GM12878 (cell line): Measurements from ENCODE around the gene JAG2. TPM values are rescaled to one million over a fixed set of nuclear protein-coding genes. Genes with fewer than 3 reads are reported as not detected.

Experiments
- ATAC-seq: fragments of 200-7000 bp; cut with Tn5 transposase; 3 replicates; pipeline ENCODE4 v1.9.1; 2020; ENCODE audit warnings: mild to moderate bottlenecking, moderate library complexity
- BruUV-seq: library from RNA; stranded (reverse); fragments of 400-500 nt; replicated peaks from 2 replicates; lab custom pipeline; 2021; lab: Mats Ljungman, UMichigan
- CTCF ChIA-PET: fragments of 300-600 bp; sonication (Branson Sonifier 250); formaldehyde crosslinking; extraction: SDS; loops from one replicate; lab custom pipeline; 2021; ENCODE audit warnings: inconsistent platforms; lab: Yijun Ruan, JAX
- POLR2A ChIA-PET: fragments of 350-600 bp; formaldehyde crosslinking; extraction: SDS; loops from one replicate; lab custom pipeline; 2021; ENCODE audit warnings: inconsistent platforms; lab: Charles Lee
- RAD21 ChIA-PET: fragments of 300-600 bp; sonication (Branson Sonifier 250); formaldehyde crosslinking; loops from one replicate; lab custom pipeline; 2023; ENCODE audit warnings: antibody characterized with exemption; ENCODE audit not compliant: unreplicated experiment; lab: Charles Lee
- SMC1A ChIA-PET: fragments of 300-600 bp; sonication (Branson Sonifier 250); formaldehyde crosslinking; loops from one replicate; lab custom pipeline; 2023; ENCODE audit not compliant: unreplicated experiment, uncharacterized antibody; lab: Charles Lee
- DNase-seq: peaks from one replicate; pipeline ENCODE4 v3.0.0-alpha.2; 2011; ENCODE audit warnings: low read depth, low spot score
- FAIRE-seq: peaks from 3 replicates; lab custom pipeline; 2011; peaks lifted over from hg19 to GRCh38; lab: Jason Lieb, UNC
- H2AFZ ChIP-seq: 2 replicates; pipeline ENCODE4 v1.6.0; 2011; ENCODE audit warnings: low read depth, low read length, control low read depth; ENCODE audit not compliant: control insufficient read depth
- H3K27ac ChIP-seq: 2 replicates; pipeline ENCODE4 v1.5.1; 2011; ENCODE audit warnings: control low read depth; ENCODE audit not compliant: control insufficient read depth, insufficient read depth
- H3K27me3 ChIP-seq, 2 experiments: replicated peaks in 1 of 2; 2 replicates each; pipeline versions ENCODE4 v1.6.0 to v1.6.1; 2011; ENCODE audit warnings: low read length in 1 of 2; ENCODE audit not compliant: control insufficient read depth in 2 of 2, insufficient read depth in 2 of 2
- H3K36me3 ChIP-seq, 2 experiments: 2 replicates each; pipeline ENCODE4 v1.5.1; 2011; ENCODE audit warnings: low read length in 1 of 2; ENCODE audit not compliant: control insufficient read depth in 2 of 2, insufficient read depth in 2 of 2
- H3K4me1 ChIP-seq: 2 replicates; pipeline ENCODE4 v1.6.1; 2011; ENCODE audit warnings: mild to moderate bottlenecking, low read length, moderate library complexity, mixed read lengths; ENCODE audit not compliant: control insufficient read depth, insufficient read depth
- H3K4me2 ChIP-seq: 2 replicates; pipeline ENCODE4 v1.6.0; 2011; ENCODE audit warnings: control low read depth; ENCODE audit not compliant: control insufficient read depth, insufficient read depth
- H3K4me3 ChIP-seq: fragments of 200-600 bp; sonication (generic); 2 replicates; pipeline ENCODE4 v1.5.1; 2016
- H3K79me2 ChIP-seq: 2 replicates; pipeline ENCODE4 v1.6.0; 2011; ENCODE audit warnings: low read length; ENCODE audit not compliant: control insufficient read depth, insufficient read depth
- H3K9ac ChIP-seq: 2 replicates; pipeline ENCODE4 v1.8.0; 2011; ENCODE audit warnings: low read length, control low read depth, mixed read lengths; ENCODE audit not compliant: control insufficient read depth, insufficient read depth
- H3K9me3 ChIP-seq: replicated peaks from 3 replicates; pipeline ENCODE4 v1.5.1; 2011; ENCODE audit warnings: mild to moderate bottlenecking, low read length; ENCODE audit not compliant: control insufficient read depth, insufficient read depth
- H4K20me1 ChIP-seq: 2 replicates; pipeline ENCODE4 v1.6.0; 2011; ENCODE audit not compliant: control insufficient read depth, insufficient read depth
- BMI1 ChIP-seq: fragments of 450-650 bp; IDR thresholded peaks from 2 replicates; pipeline ENCODE4 v1.6.1; 2016; ENCODE audit warnings: mild to moderate bottlenecking, moderate library complexity, borderline replicate concordance
- CBFB ChIP-seq: IDR thresholded peaks from 2 replicates; pipeline ENCODE4 v1.6.1; 2016; ENCODE audit warnings: antibody characterized with exemption, low read depth
- CBX5 ChIP-seq: sonication (generic); IDR thresholded peaks from 2 replicates; pipeline ENCODE4 v1.6.1; 2016; ENCODE audit warnings: low read depth, moderate library complexity, mild to moderate bottlenecking, inconsistent platforms
- ETV6 ChIP-seq, 2 experiments: fragments of 450-650 bp in 1 of 2; IDR thresholded peaks in 1 of 2; conservative IDR thresholded peaks in 1 of 2; 2 replicates each; pipeline ENCODE4 v1.6.1; 2014; ENCODE audit warnings: antibody characterized with exemption in 1 of 2, borderline replicate concordance in 1 of 2, low read depth in 1 of 2, mild to moderate bottlenecking in 1 of 2, moderate library complexity in 1 of 2
- EZH2 ChIP-seq: IDR thresholded peaks from 2 replicates; pipeline ENCODE4 v1.6.1; 2012; ENCODE audit warnings: low read depth, mild to moderate bottlenecking, control low read depth, inconsistent platforms, low read length, borderline replicate concordance; ENCODE audit not compliant: control insufficient read depth
- GABPA ChIP-seq: IDR thresholded peaks from 2 replicates; pipeline ENCODE4 v1.6.1; 2014; ENCODE audit warnings: antibody characterized with exemption, low read depth, mild to moderate bottlenecking, inconsistent platforms
- HDAC2 ChIP-seq: fragments of 200-600 bp; sonication (generic); IDR thresholded peaks from 2 replicates; pipeline ENCODE4 v1.6.1; 2017
- IKZF2 ChIP-seq, 2 experiments: fragments of 450-650 bp; IDR thresholded peaks; 2 replicates each; pipeline ENCODE4 v1.6.1; 2017; ENCODE audit warnings: mild to moderate bottlenecking in 2 of 2, moderate library complexity in 2 of 2
- IRF4 ChIP-seq: IDR thresholded peaks from 2 replicates; pipeline ENCODE4 v1.6.1; 2011; ENCODE audit warnings: low read depth, low read length
- RBBP5 ChIP-seq: fragments of 200-600 bp; sonication (generic); conservative IDR thresholded peaks from 2 replicates; pipeline ENCODE4 v1.6.1; 2016
- RCOR1 ChIP-seq: conservative IDR thresholded peaks from 2 replicates; pipeline ENCODE4 v1.6.1; 2012; ENCODE audit warnings: low read depth, low read length, improper control_type of control experiment
- RELA ChIP-seq: fragments of 450-650 bp; IDR thresholded peaks from 2 replicates; pipeline ENCODE4 v1.8.0; 2014; ENCODE audit warnings: borderline replicate concordance; ENCODE audit not compliant: partially characterized antibody
- SMARCA5 ChIP-seq: fragments of 450-650 bp; IDR thresholded peaks from 2 replicates; pipeline ENCODE4 v1.6.1; 2017; ENCODE audit warnings: mild to moderate bottlenecking
- SREBF2 ChIP-seq: IDR thresholded peaks from 2 replicates; pipeline ENCODE4 v1.6.1; 2012; ENCODE audit warnings: mild to moderate bottlenecking, low read length
- TBL1XR1 ChIP-seq: IDR thresholded peaks from 2 replicates; pipeline ENCODE4 v1.6.1; 2012; ENCODE audit warnings: low read depth, low read length, improper control_type of control experiment
- ZBED1 ChIP-seq: IDR thresholded peaks from 2 replicates; pipeline ENCODE4 v1.6.1; 2016; ENCODE audit warnings: borderline replicate concordance
- ZNF207 ChIP-seq: fragments of 450-650 bp; IDR thresholded peaks from 2 replicates; pipeline ENCODE4 v1.6.1; 2014; ENCODE audit warnings: antibody characterized with exemption, mild to moderate bottlenecking, borderline replicate concordance
- ZZZ3 ChIP-seq: IDR thresholded peaks from 2 replicates; pipeline ENCODE4 v1.6.1; 2011; ENCODE audit warnings: low read depth; ENCODE audit not compliant: control insufficient read depth, insufficient read length
- WGBS: methylation state at CpG from one replicate; pipeline ENCODE4 v1.1.6; 2016; ENCODE audit warnings: low lambda C conversion rate; ENCODE audit not compliant: insufficient replicate concordance, insufficient coverage; ENCODE audit errors: missing lambda C conversion rate; 5-methylcytosine and 5-hydroxymethylcytosine counted together
- in situ Hi-C: fragments of 300-500 bp; cut with MboI; formaldehyde crosslinking; loops from 9 replicates; pipeline ENCODE4 v1.14.3; 2018; ENCODE audit warnings: mixed read lengths
- intact Hi-C: fragments of 100-400 bp; cut with micrococcal nuclease; formaldehyde crosslinking; loops from one replicate; pipeline ENCODE4 v1.14.2; 2022; ENCODE audit not compliant: unreplicated experiment
- polyA plus RNA-seq, 11 experiments: library from polyadenylated mRNA; depleted of rRNA in 4 of 11; unstranded in 6 of 11; stranded (reverse) in 5 of 11; fragments of >200 nt; fragmentation: Nextera tagmentation in 4 of 11; fragmentation: Illumina TruSeq in 1 of 11; extraction: Ambion mirVana in 4 of 11; extraction: Trizol in 1 of 11; gene quantifications; 1 replicate in 1 of 11; 2 replicates in 10 of 11; pipeline versions ENCODE4 v1.2.1 to v1.2.3, GENCODE V29; 2011 to 2016; ENCODE audit warnings: inconsistent platforms in 2 of 11, missing spikeins in 2 of 11, low read depth in 1 of 11
- total RNA-seq, 4 experiments: library from RNA; depleted of rRNA in 3 of 4; stranded (reverse); fragments of >200 nt in 3 of 4; fragmentation: Illumina TruSeq in 1 of 4; extraction: Trizol in 1 of 4; gene quantifications; 2 replicates each; pipeline versions ENCODE4 v1.2.1 to v1.2.3, GENCODE V29; 2013 to 2021
- TF ChIP-seq, protein P1 (sequence below): IDR thresholded peaks from 2 replicates; pipeline ENCODE4 v1.6.1; 2011; ENCODE audit warnings: mild to moderate bottlenecking, low read depth, low read length, moderate library complexity; ENCODE audit not compliant: insufficient replicate concordance

Gene JAG2
- total and polyA plus RNA-seq, 10 of the 15 experiments (the other 5 are each of a cell fraction or from before 2014, with no cell fraction given) = 0.04 to 0.14 (median 0.06) TPM; not detected in 5

- H4K20me1 ChIP-seq = no peaks in the 10 kb centered on the region
- ChIA-PET RAD21 (no interaction called here), CTCF (no interaction called here), POLR2A (interaction anchor here (0.6 kb wide), 1 partner anchor 126 kb away, joined by 6 read pairs; no protein-coding TSS in a partner anchor), SMC1A (no interaction called here)
- FAIRE-seq (no peak), ATAC-seq (no peak), DNase-seq (no peak)
- no peak overlapping the region for H3K27ac ChIP-seq
- peaks cover 8% of the 10 kb centered on the region for H3K4me1 ChIP-seq
- in situ Hi-C loops = no loop called here
- no TSS peak for BruUV-seq
- no peak overlapping the region for H3K4me2 ChIP-seq
- no peak overlapping the region for H3K9ac ChIP-seq
- no peaks in the 10 kb centered on the region for H3K9me3 ChIP-seq
- H3K27me3 ChIP-seq = peaks cover 0 to 2% of the 10 kb centered on the region in 2 experiments; a peak in 1 of 4 replicates
- H3K4me3 ChIP-seq = no peak overlapping the region
- H2AFZ ChIP-seq = no peak overlapping the region
- TF ChIP-seq RCOR1 (no peak), GABPA (no peak), IKZF2 (IDR thresholded peaks at IDR 0.05) (no peak), ZZZ3 (no peak)
- TF ChIP-seq, protein P1, sequence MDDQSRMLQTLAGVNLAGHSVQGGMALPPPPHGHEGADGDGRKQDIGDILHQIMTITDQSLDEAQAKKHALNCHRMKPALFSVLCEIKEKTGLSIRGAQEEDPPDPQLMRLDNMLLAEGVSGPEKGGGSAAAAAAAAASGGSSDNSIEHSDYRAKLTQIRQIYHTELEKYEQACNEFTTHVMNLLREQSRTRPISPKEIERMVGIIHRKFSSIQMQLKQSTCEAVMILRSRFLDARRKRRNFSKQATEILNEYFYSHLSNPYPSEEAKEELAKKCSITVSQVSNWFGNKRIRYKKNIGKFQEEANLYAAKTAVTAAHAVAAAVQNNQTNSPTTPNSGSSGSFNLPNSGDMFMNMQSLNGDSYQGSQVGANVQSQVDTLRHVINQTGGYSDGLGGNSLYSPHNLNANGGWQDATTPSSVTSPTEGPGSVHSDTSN = no peak
- 56% methylated on average over 9 of the region's 13 CpGs for WGBS
- intact Hi-C loops = no loop called here
- no peaks in the 10 kb centered on the region for H3K36me3 ChIP-seq
- no peaks in the 10 kb centered on the region for H3K79me2 ChIP-seq
These were observed 10.6 kb upstream of the JAG2 start for GRCh38 chr14:105179191-105179590.

GRCh38 chr14:105178868-105179140 lies 10.2 kb upstream of the JAG2 start:
- BruUV-seq = no TSS peak
- no peak overlapping the region for H2AFZ ChIP-seq
- ChIA-PET SMC1A (no interaction called here), POLR2A (interaction anchor here (0.6 kb wide), 1 partner anchor 126 kb away, joined by 6 read pairs; no protein-coding TSS in a partner anchor), RAD21 (no interaction called here), CTCF (no interaction called here)
- no peak for ATAC-seq
- FAIRE-seq = no peak
- H4K20me1 ChIP-seq = no peaks in the 10 kb centered on the region
- H3K4me1 ChIP-seq = peaks cover 8% of the 10 kb centered on the region
- intact Hi-C loops (no loop called here), in situ Hi-C loops (no loop called here)
- no peak overlapping the region for H3K9ac ChIP-seq
- no peak overlapping the region for H3K27ac ChIP-seq
- H3K9me3 ChIP-seq = no peaks in the 10 kb centered on the region
- no peak for DNase-seq
- no peaks in the 10 kb centered on the region for H3K79me2 ChIP-seq
- H3K4me3 ChIP-seq = no peak overlapping the region
- peaks cover 0 to 2% of the 10 kb centered on the region in 2 experiments; a peak in 1 of 4 replicates for H3K27me3 ChIP-seq
- no peaks in the 10 kb centered on the region for H3K36me3 ChIP-seq
- 77% methylated on average over 9 of the region's 11 CpGs for WGBS
- no peak overlapping the region for H3K4me2 ChIP-seq
- TF ChIP-seq SMARCA5 (no peak), IRF4 (no peak), RELA (no peak), BMI1 (no peak), RBBP5 (no peak), CBFB (no peak), ZBED1 (no peak), HDAC2 (no peak), EZH2 (no peak), ETV6 (conservative IDR thresholded peaks at IDR 0.05 in 1 of 2, IDR thresholded peaks at IDR 0.05 in 1 of 2; ENCODE audit: borderline replicate concordance in 1 of 2, low read depth in 1 of 2) (no peak), TBL1XR1 (no peak), ZNF207 (no peak), CBX5 (no peak), SREBF2 (no peak)
